Liver (tissue), 9 donors: ENCODE measurements around the gene GRIP1. TPM values are rescaled to one million over a fixed set of nuclear protein-coding genes. Genes with fewer than 3 reads are reported as not detected.

Source experiments
- DNase-seq: peaks from one replicate; pipeline ENCODE4 v3.0.0-alpha.2; 2017; ENCODE audit warnings: low spot score
- H3K27ac ChIP-seq, 2 donors: one replicate each; pipeline ENCODE4 v1.7.0; 2013; ENCODE audit warnings: inconsistent platforms in 2 of 2, low read length in 2 of 2, control low read depth in 1 of 2, low read depth in 1 of 2, mild to moderate bottlenecking in 1 of 2
- H3K27me3 ChIP-seq, 4 donors: one replicate each; pipeline versions ENCODE4 v1.6.1 to v1.7.0; 2013; ENCODE audit warnings: low read length in 3 of 4, inconsistent platforms in 1 of 4, mild to moderate bottlenecking in 1 of 4, moderate library complexity in 1 of 4; ENCODE audit not compliant: control insufficient read depth in 4 of 4, insufficient read depth in 4 of 4
- H3K36me3 ChIP-seq, 4 donors: one replicate each; pipeline versions ENCODE4 v1.6.1 to v1.7.0; 2013; ENCODE audit warnings: low read length in 3 of 4, mild to moderate bottlenecking in 3 of 4, low read depth in 1 of 4, moderate library complexity in 1 of 4; ENCODE audit not compliant: control insufficient read depth in 4 of 4, insufficient read depth in 3 of 4
- H3K4me1 ChIP-seq, 4 donors: one replicate each; pipeline versions ENCODE4 v1.6.1 to v1.7.0; 2013; ENCODE audit warnings: low read length in 3 of 4, mild to moderate bottlenecking in 3 of 4, moderate library complexity in 1 of 4; ENCODE audit not compliant: control insufficient read depth in 4 of 4, insufficient read depth in 4 of 4
- H3K4me3 ChIP-seq, 3 donors: one replicate each; pipeline versions ENCODE4 v1.6.1 to v1.7.0; 2013; ENCODE audit warnings: low read length in 3 of 3, control low read depth in 1 of 3, low read depth in 1 of 3, mild to moderate bottlenecking in 1 of 3
- H3K9ac ChIP-seq, 2 donors: one replicate each; pipeline ENCODE4 v1.7.0; 2013; ENCODE audit warnings: low read length in 2 of 2, mild to moderate bottlenecking in 2 of 2, moderate library complexity in 2 of 2, control low read depth in 1 of 2, low read depth in 1 of 2
- H3K9me3 ChIP-seq, 4 donors: one replicate each; pipeline versions ENCODE4 v1.6.1 to v1.7.0; 2013; ENCODE audit warnings: low read length in 3 of 4; ENCODE audit not compliant: control insufficient read depth in 4 of 4
- EGR1 ChIP-seq, 2 donors: IDR thresholded peaks; 2 replicates each; pipeline ENCODE4 v1.6.1; 2016 to 2018; ENCODE audit warnings: antibody characterized with exemption in 2 of 2, low read depth in 2 of 2
- FOXA1 ChIP-seq: IDR thresholded peaks from 2 replicates; pipeline ENCODE4 v1.6.1; 2016; ENCODE audit warnings: antibody characterized with exemption
- GABPA ChIP-seq, 2 donors: IDR thresholded peaks in 1 of 2; conservative IDR thresholded peaks in 1 of 2; 2 replicates each; pipeline ENCODE4 v1.6.1; 2016; ENCODE audit warnings: antibody characterized with exemption in 2 of 2, mild to moderate bottlenecking in 1 of 2, moderate library complexity in 1 of 2
- HNF4G ChIP-seq: IDR thresholded peaks from 2 replicates; pipeline ENCODE4 v1.6.1; 2016; ENCODE audit warnings: antibody characterized with exemption
- JUND ChIP-seq, 2 donors: IDR thresholded peaks; 2 replicates each; pipeline ENCODE4 v1.6.1; 2016; ENCODE audit warnings: antibody characterized with exemption in 2 of 2
- MAX ChIP-seq: IDR thresholded peaks from 2 replicates; pipeline ENCODE4 v1.6.1; 2016; ENCODE audit warnings: antibody characterized with exemption
- REST ChIP-seq: IDR thresholded peaks from 2 replicates; pipeline ENCODE4 v1.6.1; 2016; ENCODE audit warnings: antibody characterized with exemption, mild to moderate bottlenecking
- RXRA ChIP-seq, 2 donors: IDR thresholded peaks; 2 replicates each; pipeline ENCODE4 v1.6.1; 2017 to 2018; ENCODE audit warnings: antibody characterized with exemption in 2 of 2, mild to moderate bottlenecking in 1 of 2
- TAF1 ChIP-seq: conservative IDR thresholded peaks from 2 replicates; pipeline ENCODE4 v1.6.1; 2016; ENCODE audit warnings: antibody characterized with exemption, mild to moderate bottlenecking
- YY1 ChIP-seq: IDR thresholded peaks from 2 replicates; pipeline ENCODE4 v1.6.1; 2016; ENCODE audit warnings: antibody characterized with exemption, mild to moderate bottlenecking
- ZBTB33 ChIP-seq: IDR thresholded peaks from 2 replicates; pipeline ENCODE4 v1.6.1; 2016; ENCODE audit warnings: antibody characterized with exemption
- WGBS: extraction: QIAGEN DNeasy Blood & Tissue Kit; methylation state at CpG from one replicate; pipeline ENCODE4 v1.1.7; 2013; 5-methylcytosine and 5-hydroxymethylcytosine counted together
- polyA plus RNA-seq, 2 donors: library from polyadenylated mRNA; stranded (reverse) in 1 of 2; unstranded in 1 of 2; fragments of 200-250 nt in 1 of 2; fragments of >200 nt in 1 of 2; fragmentation: Nextera tagmentation in 1 of 2; extraction: Ambion mirVana in 1 of 2; gene quantifications; one replicate each; pipeline versions ENCODE4 v1.2.1 to v1.2.3, GENCODE V29; 2013 to 2015
- total RNA-seq, 2 donors: library from RNA; depleted of rRNA; stranded (reverse); fragments of >200 nt; gene quantifications; one replicate each; pipeline ENCODE4 v1.2.3, GENCODE V29; 2014
- donor health status: healthy.
- donor health status: healthy.
- donor health status: healthy.
- donor health status: healthy.
- donor health status: healthy.

GRIP1 gene
- total and polyA plus RNA-seq, 4 donors = 0.05 to 1.5 (median 0.24) TPM

GRCh38 chr12:66379616-66380015 is 299.3 kb downstream of the GRIP1 start:
- no peaks in the 10 kb centered on the region for H3K4me1 ChIP-seq
- no peaks in the 10 kb centered on the region for H3K9me3 ChIP-seq
- TF ChIP-seq HNF4G = no peak
- WGBS = 85% methylated on average over 6 of the region's 6 CpGs
- H3K27me3 ChIP-seq = no peaks in the 10 kb centered on the region
- H3K9ac ChIP-seq = no peak overlapping the region
- H3K36me3 ChIP-seq = no peaks in the 10 kb centered on the region
- H3K27ac ChIP-seq = no peak overlapping the region
- DNase-seq = no peak
- no peak overlapping the region for H3K4me3 ChIP-seq

GRCh38 chr12:66375560-66375959 is 303.3 kb downstream of the GRIP1 start:
- TF ChIP-seq YY1 = no peak
- H3K27me3 ChIP-seq = no peaks in the 10 kb centered on the region
- WGBS = 91% methylated on average over 1 of the region's 1 CpG
- DNase-seq = no peak
- H3K9me3 ChIP-seq = no peaks in the 10 kb centered on the region
- no peaks in the 10 kb centered on the region for H3K4me1 ChIP-seq
- H3K9ac ChIP-seq = no peak overlapping the region
- no peak overlapping the region for H3K4me3 ChIP-seq
- no peak overlapping the region for H3K27ac ChIP-seq
- no peaks in the 10 kb centered on the region for H3K36me3 ChIP-seq

GRCh38 chr12:66371982-66372381 is 306.9 kb downstream of the GRIP1 start:
- Histone ChIP-seq H3K9me3 (no peaks in the 10 kb centered on the region), H3K36me3 (no peaks in the 10 kb centered on the region), H3K4me3 (no peak overlapping the region), H3K4me1 (no peaks in the 10 kb centered on the region), H3K9ac (no peak overlapping the region), H3K27me3 (no peaks in the 10 kb centered on the region), H3K27ac (no peak overlapping the region)
- no peak for TF ChIP-seq HNF4G
- TF ChIP-seq EGR1 (IDR thresholded peaks at IDR 0.05; ENCODE audit: low read depth in 2 of 2) = no peak
- no peak for TF ChIP-seq REST
- no peak for TF ChIP-seq JUND (IDR thresholded peaks at IDR 0.05)
- TF ChIP-seq TAF1 = no peak
- TF ChIP-seq RXRA (IDR thresholded peaks at IDR 0.05) = no peak
- TF ChIP-seq FOXA1 = no peak
- TF ChIP-seq MAX = no peak
- TF ChIP-seq GABPA (IDR thresholded peaks at IDR 0.05 in 1 of 2, conservative IDR thresholded peaks at IDR 0.05 in 1 of 2) = no peak
- no peak for TF ChIP-seq ZBTB33
- TF ChIP-seq YY1 = no peak
- WGBS = 74% methylated on average over 2 of the region's 2 CpGs
- DNase-seq = no peak
